Muscle layer of colon (tissue), 2 donors: ENCODE measurements around the gene TELO2.

Source experiments
- H3K27ac ChIP-seq: one replicate; pipeline ENCODE4 v1.7.0; 2013; ENCODE audit warnings: low read depth, mild to moderate bottlenecking, low read length, moderate library complexity
- H3K27me3 ChIP-seq, 2 donors: one replicate each; pipeline ENCODE4 v1.7.0; 2013; ENCODE audit warnings: low read length in 2 of 2, mild to moderate bottlenecking in 2 of 2; ENCODE audit not compliant: insufficient read depth in 2 of 2, control insufficient read depth in 1 of 2
- H3K36me3 ChIP-seq: one replicate; pipeline ENCODE4 v1.7.0; 2013; ENCODE audit warnings: mild to moderate bottlenecking, low read length; ENCODE audit not compliant: insufficient read depth
- H3K4me1 ChIP-seq: one replicate; pipeline ENCODE4 v1.7.0; 2013; ENCODE audit warnings: mild to moderate bottlenecking, low read length; ENCODE audit not compliant: insufficient read depth
- H3K4me3 ChIP-seq, 2 donors: one replicate each; pipeline ENCODE4 v1.7.0; 2013; ENCODE audit warnings: low read length in 2 of 2, low read depth in 1 of 2, mild to moderate bottlenecking in 1 of 2, moderate library complexity in 1 of 2
- H3K9ac ChIP-seq: one replicate; pipeline ENCODE4 v1.7.0; 2013; ENCODE audit warnings: low read length
- H3K9me3 ChIP-seq: one replicate; pipeline ENCODE4 v1.7.0; 2013; ENCODE audit warnings: mild to moderate bottlenecking, low read length
- donor health status: abdominal sarcoma.
- donor health status: Adenocarcinoma of cecum.

Gene TELO2

GRCh38 chr16:1505073-1505844, 12.1 kb downstream of the TELO2 start:
- Histone ChIP-seq H3K36me3 (peaks cover 20% of the 10 kb centered on the region), H3K4me1 (no peaks in the 10 kb centered on the region), H3K27me3 (no peaks in the 10 kb centered on the region)

GRCh38 chr16:1505912-1506311, 12.8 kb downstream of the TELO2 start:
- no peaks in the 10 kb centered on the region for H3K9me3 ChIP-seq
- no peaks in the 10 kb centered on the region for H3K4me1 ChIP-seq
- H3K27ac ChIP-seq, result no peak overlapping the region
- H3K9ac ChIP-seq, result no peak overlapping the region
- no peaks in the 10 kb centered on the region for H3K27me3 ChIP-seq
- no peak overlapping the region for H3K4me3 ChIP-seq
- peaks cover 18% of the 10 kb centered on the region for H3K36me3 ChIP-seq

More at GRCh38 chr16:1505073-1505844, 12.1 kb downstream of the TELO2 start:
- no peak overlapping the region for H3K9ac ChIP-seq
- H3K27ac ChIP-seq, result no peak overlapping the region
- no peaks in the 10 kb centered on the region for H3K9me3 ChIP-seq
- no peak overlapping the region for H3K4me3 ChIP-seq

DNA sequence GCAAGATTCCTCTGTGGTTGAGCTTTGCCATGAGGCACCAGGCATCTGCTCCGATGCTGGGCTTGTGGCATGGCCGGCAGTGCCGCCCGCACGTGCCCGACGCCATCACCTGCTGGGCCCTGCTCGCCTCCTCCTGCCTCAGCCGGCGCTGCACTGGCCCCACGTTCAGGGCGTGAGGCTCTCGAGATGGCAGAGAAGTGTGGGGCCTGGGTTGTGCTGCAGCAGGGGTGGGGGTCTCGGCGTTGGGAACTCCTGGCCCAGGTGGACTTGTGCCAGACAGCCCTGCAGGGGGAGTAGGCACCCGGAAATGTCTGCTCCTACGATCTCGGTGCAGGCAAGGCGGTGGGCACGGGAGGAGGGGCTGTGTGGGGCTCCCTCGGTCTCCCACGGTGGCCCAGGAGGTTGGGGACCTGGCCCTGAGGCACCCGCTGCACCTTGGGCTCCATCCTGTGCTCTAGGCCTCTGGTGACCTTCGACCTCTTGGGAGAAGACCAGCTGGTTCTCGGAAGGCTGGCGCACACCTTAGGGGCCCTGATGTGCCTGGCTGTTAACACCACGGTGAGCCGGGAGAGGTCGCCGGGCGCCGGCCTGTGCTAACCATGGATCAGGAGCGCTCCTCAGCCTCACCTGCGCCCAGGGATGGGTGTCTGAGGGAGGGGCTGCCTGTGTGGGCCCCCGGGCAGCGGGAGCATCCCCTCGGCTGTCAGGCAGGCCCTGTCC, 13.5 kb downstream of the TELO2 start:
- Histone ChIP-seq H3K27ac (no peak overlapping the region), H3K9ac (no peak overlapping the region), H3K9me3 (no peaks in the 10 kb centered on the region), H3K4me1 (no peaks in the 10 kb centered on the region), H3K4me3 (no peak overlapping the region), H3K27me3 (no peaks in the 10 kb centered on the region), H3K36me3 (peaks cover 18% of the 10 kb centered on the region)

DNA sequence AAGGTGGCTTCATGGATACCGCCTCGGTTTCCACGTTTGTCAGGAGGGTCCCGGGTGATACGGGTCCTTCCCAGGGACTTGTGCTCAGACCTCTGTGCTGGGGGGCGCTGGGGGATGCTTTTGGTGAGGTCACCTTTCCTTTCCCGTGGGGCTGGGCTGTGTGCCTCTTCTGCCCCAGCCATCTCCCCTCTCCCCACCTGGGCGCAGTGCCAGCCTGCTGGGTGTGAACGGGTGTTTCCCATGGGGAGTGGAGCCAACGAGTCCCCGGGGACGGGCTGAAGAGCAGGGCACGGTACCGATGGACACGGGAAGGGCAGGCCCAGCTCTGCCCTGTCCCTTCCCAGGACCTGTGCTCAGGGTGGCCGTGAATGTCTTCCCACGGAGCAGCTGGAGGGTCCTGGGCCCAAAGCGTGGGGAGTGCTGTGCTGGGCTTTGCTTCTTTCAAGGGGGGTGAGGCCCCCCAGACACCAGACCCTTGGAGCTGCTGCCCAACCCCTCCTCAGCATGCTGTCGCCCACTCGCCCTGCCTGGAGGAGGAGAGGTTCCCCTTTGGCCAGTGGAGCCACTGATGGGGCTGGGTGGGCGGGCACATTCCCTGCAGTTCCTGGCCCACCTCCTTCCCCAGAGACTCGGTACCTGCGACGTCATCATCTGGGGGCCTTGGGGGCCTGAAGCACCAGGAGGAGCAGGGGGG, 15.5 kb downstream of the TELO2 start:
- H3K4me3 ChIP-seq, result no peak overlapping the region
- no peaks in the 10 kb centered on the region for H3K27me3 ChIP-seq
- H3K9ac ChIP-seq, result no peak overlapping the region
- peaks cover 2% of the 10 kb centered on the region for H3K36me3 ChIP-seq
- no peak overlapping the region for H3K27ac ChIP-seq
- H3K4me1 ChIP-seq, result no peaks in the 10 kb centered on the region
- H3K9me3 ChIP-seq, result no peaks in the 10 kb centered on the region

- Histone ChIP-seq H3K27ac (no peak overlapping the region), H3K36me3 (no peaks in the 10 kb centered on the region), H3K4me1 (no peaks in the 10 kb centered on the region), H3K27me3 (no peaks in the 10 kb centered on the region), H3K9ac (no peak overlapping the region), H3K4me3 (no peak overlapping the region), H3K9me3 (no peaks in the 10 kb centered on the region)
Measured at GRCh38 chr16:1509307-1510221, 16.4 kb downstream of the TELO2 start.

DNA sequence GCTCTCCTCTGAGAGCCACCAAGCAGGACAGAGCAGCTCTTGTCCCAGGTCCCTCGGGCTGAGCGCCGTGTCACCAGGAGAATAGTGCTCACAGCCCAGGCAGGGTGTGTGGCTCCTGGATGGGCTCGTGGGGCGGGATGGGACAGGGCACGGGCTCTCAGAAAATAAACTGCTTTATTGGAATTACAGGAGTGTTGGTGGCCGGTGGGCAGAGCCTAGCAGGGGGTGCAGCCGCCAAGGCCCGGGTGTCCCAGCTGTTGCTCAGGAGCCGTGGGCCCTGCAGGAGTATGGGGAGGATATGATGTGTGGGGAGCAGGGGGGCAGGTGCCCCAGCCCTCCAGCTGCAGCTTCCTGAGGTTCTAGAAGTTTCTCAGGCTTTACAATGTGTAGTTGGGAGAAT, 17.1 kb downstream of the TELO2 start:
- Histone ChIP-seq H3K9me3 (no peaks in the 10 kb centered on the region), H3K9ac (no peak overlapping the region), H3K4me1 (no peaks in the 10 kb centered on the region), H3K4me3 (no peak overlapping the region), H3K36me3 (no peaks in the 10 kb centered on the region), H3K27me3 (no peaks in the 10 kb centered on the region), H3K27ac (no peak overlapping the region)

- Histone ChIP-seq H3K4me3 (no peak overlapping the region), H3K27ac (no peak overlapping the region), H3K4me1 (no peaks in the 10 kb centered on the region), H3K9ac (no peak overlapping the region), H3K36me3 (no peaks in the 10 kb centered on the region), H3K27me3 (no peaks in the 10 kb centered on the region), H3K9me3 (no peaks in the 10 kb centered on the region)
Measured at GRCh38 chr16:1510941-1511351, 17.8 kb downstream of the TELO2 start.

- H3K27ac ChIP-seq, result no peak overlapping the region
Measured at GRCh38 chr16:1511662-1512569, 18.8 kb downstream of the TELO2 start.

DNA sequence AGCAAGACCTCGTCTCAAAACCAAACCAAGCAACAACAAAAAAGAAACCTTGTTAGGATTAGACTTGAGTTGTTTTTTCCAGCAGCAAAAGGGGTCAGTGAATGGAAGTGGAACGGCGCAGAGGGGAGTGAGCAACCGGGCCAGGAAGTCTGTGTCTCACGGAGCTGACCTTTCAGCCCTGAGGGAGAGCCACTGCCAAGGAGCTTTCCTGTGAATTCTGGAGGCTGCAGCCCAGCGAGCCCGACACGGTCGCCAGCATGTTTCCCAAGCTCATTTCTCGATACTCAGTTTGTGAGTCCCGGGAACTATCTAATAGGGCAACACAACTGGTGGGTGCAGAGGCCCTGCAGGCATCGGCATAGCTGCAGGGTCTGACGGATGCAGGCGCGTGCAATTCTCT, 19.6 kb downstream of the TELO2 start:
- no peaks in the 10 kb centered on the region for H3K27me3 ChIP-seq
- no peak overlapping the region for H3K9ac ChIP-seq
- no peak overlapping the region for H3K4me3 ChIP-seq
- H3K27ac ChIP-seq, result no peak overlapping the region
- no peaks in the 10 kb centered on the region for H3K36me3 ChIP-seq
- H3K4me1 ChIP-seq, result no peaks in the 10 kb centered on the region
- no peaks in the 10 kb centered on the region for H3K9me3 ChIP-seq

More at GRCh38 chr16:1511662-1512569, 18.8 kb downstream of the TELO2 start:
- no peaks in the 10 kb centered on the region for H3K27me3 ChIP-seq
- no peak overlapping the region for H3K4me3 ChIP-seq
- H3K9ac ChIP-seq, result no peak overlapping the region
- H3K4me1 ChIP-seq, result no peaks in the 10 kb centered on the region
- H3K9me3 ChIP-seq, result no peaks in the 10 kb centered on the region
- H3K36me3 ChIP-seq, result no peaks in the 10 kb centered on the region

DNA sequence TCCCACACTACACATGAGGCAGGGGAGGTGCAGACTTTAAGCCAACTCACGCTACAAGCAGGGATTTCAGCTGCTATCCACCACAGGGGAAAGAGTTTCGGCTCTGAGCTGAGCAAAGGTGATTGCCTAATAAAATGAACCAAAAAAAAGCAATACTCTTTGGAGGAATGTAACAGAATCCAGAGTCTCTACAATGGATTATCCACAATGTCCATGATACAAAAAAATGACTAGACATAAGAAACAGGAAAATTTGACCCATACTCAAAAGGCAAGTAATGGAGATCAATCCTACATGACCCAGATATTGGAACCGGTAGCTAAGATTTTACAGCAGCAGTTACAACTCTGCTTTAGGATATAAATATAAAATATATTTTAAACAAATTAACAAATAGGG, 21.3 kb downstream of the TELO2 start:
- no peaks in the 10 kb centered on the region for H3K4me1 ChIP-seq
- peaks cover 6% of the 10 kb centered on the region for H3K36me3 ChIP-seq
- no peak overlapping the region for H3K27ac ChIP-seq
- no peak overlapping the region for H3K9ac ChIP-seq
- H3K9me3 ChIP-seq, result no peaks in the 10 kb centered on the region
- no peak overlapping the region for H3K4me3 ChIP-seq
- H3K27me3 ChIP-seq, result no peaks in the 10 kb centered on the region
